G401.6 (cell line): Measurements from ENCODE around the gene SUCNR1.
A peak's percentile ranks its signal among the peaks of the same experiment; 100 is the strongest.
"Not testable (repeated sequence)": the region's sequence is repeated elsewhere in the genome, so short reads cannot be mapped to it uniquely, and the experiment has no call there.

Experiments
- FAIRE-seq: peaks from 2 replicates; lab custom pipeline; 2012; peaks lifted over from hg19 to GRCh38; lab: Jason Lieb, UNC

SUCNR1 gene

DNA sequence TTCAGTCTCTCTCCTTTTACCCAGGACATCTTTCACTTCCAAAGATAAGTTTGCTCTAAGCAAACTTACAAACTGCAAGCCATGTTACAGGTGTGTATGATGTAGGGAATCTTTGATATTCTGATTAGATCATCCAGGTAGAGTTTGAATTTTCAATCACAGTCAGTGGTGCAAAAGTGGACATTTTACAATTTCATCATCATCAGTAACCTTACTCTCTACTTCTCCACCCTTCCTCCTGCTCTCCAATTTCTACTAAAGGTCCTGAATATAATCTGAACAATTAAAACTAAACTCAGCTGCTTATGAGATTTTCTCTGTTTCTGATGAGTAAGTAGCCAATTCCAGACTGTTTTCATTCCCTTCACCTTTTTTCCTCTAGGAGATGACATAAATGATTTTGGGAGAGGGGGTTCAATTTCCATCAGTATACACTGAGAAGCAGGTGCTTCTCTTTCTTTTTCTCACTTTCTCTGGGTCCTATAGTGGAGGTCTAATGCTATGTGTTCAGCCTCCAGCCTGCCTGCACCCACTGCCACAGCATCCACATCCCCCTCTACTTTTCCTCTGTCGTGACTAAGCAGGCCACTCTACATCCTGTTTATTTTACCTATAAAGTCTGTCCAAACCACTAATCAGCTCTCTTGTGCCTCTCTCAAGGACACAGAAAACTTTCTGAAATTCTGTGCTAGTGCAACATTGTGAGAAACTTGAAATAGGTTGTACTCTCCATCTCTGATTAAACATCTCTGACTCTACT lies 27.6 kb downstream of the SUCNR1 start:
- no peak for FAIRE-seq

DNA sequence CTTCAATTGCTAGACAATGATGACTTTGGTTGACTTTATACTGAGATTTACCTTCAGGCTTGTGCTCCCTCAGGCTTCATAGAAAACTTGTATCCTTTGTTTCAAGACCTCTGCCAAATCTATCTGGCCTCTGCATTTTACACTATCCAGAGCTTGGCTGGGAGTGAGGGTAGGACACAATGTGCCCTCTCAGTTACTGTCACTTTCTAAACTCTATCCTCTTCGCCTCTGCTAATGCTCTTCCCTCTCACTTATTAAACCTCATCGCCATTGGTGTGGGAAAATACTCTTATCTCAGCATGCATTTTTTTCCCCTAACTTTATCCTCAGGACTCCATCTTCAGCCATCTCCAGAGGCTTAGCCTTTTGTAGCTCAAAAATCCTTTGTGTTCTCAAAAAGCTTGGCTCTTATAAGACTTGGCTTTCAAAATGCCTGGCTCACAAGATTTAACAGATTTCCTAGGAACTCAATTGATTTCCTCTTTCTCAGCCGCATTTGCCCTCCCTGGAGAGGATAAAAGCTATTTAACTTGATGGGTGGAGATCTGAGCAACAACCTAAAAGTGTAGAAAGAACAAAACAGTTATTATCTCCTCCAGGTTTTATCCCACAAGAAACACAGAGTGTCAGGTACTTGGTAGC lies 28.3 kb downstream of the SUCNR1 start:
- FAIRE-seq, result no peak

DNA sequence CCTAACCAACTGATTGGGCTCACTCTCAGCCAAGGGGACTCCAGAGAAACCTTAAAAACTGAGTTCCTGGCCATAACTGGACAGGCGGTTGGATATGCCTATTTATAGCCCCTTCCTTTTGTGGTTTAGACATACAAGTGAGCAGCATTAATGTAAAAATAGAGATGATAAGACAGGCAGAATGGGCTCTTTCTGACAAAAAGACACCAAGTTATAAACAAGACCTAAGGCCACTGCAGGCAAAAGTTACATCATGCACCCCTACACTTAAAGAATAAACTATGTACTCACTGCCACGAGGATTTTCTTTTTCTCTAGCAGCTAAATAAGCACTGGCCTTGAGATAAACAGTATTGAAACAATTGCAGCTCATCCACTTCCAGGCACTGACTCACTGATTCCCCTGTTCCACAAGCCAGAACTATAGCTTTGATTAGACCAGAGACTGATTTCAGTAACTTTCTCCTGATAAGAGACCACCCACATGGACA lies 30.1 kb downstream of the SUCNR1 start:
- FAIRE-seq, result no peak

DNA sequence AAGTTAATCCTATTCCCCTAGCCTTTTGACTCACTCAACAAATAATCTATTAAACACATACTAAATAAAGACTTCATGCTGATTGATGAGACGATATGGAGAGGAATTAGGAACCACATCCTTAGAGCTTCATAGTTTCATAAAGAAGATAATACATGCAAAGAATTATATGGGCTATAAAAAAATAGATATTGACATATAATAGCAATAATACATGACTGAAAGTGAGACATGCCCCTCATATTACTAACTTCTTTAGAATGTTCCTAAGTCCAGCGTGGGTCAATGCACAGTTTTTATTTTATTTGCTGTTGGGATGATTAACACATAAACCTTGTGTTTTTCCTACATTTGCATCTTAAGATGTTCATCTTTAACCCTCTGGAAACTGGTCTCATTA lies 32.2 kb downstream of the SUCNR1 start:
- FAIRE-seq, result no peak

DNA sequence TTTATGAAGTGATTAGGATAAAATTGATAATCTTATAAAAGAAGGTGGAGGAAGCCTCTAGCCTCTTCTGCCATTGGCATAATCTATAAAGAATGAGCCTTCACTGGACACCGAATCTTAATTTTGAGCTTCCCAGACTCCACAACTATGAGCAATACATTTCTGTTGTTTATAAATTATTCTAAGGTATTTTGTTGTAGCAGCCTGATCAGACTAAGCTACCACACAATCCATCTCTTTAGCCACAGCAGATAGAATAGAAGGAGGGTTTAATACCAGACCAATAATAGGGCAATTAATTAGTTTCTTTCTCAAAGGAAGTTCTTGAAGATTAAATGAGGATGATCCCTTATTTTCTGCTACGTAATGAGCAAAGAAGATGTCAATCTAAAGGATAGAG lies 33.3 kb downstream of the SUCNR1 start:
- FAIRE-seq, result no peak

DNA sequence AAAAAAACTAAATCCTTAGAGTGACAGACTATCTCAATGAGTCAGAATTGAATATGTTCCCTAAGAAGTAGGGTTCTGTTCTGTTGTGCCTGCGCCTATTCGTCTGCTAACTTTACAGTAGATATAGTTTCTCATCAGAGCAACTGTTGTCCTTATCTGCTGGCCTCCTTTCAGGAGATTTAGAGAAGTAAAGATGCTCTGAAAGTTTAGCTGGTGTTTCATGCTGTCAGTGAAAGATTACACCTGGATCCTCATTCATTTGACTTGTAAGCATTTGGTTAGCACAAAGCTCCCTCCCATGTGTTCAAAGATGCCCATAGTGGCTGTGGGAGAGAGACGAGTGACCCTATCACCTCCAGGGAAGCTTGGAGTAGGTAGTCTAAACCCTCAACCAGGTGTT lies 35.0 kb downstream of the SUCNR1 start:
- no peak for FAIRE-seq

DNA sequence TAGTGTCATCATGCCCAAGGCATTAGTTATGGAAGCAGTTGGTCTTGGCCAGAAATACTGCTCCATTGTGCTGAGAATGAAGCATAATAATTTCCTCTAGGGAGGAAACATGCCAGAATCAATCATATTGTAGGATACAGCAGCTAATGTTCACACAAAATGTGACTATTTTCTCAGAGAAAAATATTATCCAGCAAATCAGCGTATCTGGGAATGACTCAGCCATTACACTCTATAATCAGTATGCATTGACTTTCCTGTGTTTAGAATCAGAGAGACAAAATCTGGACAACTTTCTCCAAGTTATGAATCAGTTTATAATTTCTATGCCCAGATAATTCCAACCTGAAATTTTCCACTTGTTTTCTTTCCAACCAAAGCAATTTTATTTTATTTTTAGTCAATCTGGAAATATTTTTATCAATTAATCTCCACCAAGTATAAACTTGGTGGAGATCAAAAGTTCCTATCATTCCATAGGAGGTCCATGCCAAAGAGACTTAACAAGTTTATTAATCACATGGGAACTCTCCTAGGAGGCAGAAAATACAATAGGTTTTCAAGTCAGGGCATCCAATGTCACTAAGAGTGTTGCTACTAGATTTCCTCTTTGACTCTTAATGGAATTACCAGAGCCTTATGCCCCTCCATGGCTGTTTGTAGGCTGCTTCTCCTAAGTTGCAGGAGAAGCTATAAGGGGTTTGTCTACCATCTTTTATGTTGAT lies 36.4 kb downstream of the SUCNR1 start:
- FAIRE-seq, result no peak

DNA sequence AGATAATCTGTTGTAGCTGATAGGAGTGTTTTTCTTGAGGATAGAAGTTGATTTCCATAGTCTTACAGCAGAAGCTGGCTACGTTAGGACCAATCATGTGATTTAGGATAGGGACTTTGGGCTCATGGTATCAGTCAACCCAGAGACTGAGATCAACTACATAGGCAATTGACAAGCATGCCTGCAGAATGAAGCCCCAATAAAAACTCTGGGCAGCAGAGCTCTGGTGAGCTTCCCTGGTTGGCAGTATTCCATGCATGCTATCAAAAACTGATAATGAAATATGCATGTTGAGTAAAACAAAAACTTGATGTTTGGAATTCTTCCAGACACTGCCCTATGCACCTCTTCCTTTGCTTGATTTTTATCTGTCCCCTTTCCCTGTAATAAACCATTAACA lies 38.0 kb downstream of the SUCNR1 start:
- FAIRE-seq, result no peak

DNA sequence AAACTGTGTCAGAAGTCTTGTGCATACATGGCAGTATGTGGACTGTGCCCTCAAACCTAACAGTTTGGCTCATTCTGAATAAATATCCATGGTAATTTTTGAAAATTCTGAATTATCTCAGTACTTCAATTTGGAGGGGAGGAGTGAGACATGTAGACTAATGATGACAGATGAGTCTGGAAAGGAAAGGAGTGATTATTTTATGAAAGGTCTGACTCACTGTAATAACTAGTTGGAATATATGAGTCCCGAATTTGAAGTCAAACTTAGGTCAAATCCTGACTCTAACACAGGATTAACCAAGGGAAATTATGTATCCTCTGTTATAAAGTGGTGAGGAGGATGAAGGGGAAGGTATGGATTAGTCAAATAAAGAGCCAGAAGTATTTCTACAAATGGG lies 38.6 kb downstream of the SUCNR1 start:
- no peak for FAIRE-seq

DNA sequence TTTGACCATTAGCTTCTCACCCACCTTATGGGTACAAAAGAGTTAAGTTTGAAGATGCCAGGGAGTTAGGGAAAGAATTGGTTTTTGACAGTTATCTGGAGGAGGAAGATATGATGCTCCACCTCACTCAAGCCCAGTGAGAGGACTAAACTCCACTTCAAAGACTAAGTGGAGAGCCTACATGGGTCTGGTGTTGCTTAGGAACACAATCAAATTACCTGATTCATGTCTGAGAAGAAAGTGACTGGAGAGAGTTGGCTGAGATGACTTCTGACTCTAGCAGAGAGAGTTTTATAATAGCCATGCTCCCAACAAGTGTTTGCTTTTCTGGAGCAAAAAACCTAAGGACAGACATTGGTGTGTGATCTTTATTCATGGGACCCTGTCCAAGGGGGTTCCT lies 43.3 kb downstream of the SUCNR1 start:
- FAIRE-seq, result no peak

DNA sequence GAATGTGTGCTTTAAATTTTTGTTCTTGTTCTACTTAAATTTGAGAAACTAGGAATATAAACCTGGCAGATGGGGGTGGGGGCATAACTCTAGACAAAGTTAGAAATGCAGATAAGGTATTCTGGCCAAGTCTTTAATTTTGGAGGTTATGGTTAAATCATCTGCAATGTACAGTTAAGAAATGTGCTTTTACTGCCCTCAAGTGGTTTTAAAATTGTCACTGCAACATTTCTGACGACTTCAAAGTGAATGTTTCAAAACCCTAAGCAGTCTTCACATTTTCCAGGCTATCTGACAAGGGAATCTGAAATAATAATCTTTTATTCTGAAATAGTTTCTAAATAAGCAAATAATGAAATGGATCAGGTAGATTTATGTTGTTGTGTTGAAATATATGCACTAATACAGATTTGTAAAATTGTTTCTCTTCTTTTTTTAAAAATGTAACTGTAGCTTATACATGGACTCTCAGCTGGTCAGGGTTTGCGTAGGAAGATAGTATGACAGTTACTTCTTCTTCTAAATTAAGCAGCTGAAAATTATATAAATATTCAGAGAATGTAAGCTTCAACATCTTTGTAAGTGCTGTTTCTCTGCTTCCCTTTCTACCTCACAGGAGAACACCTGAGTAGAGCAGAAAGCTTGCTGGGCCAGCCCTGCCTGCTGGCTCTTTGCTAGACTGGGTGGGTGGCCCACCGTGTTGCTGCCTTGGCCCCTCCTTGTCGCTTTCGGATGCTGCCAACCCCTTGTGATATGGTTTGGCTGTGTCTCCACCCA lies 45.0 kb downstream of the SUCNR1 start:
- peak; percentile 76 for FAIRE-seq

DNA sequence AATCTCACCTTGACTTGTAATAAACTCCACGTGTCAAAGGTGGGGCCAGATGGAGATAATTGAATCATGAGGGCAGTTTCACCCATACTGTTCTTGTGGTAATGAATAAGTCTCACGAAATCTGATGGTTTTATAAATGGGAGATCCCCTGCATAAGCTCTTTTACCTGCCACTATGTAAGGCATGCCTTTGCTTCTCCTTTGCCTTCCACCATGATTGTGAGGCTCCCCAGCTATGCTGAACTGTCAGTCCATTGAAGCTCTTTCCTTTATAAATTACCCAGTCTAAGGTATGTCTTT lies 45.5 kb downstream of the SUCNR1 start:
- FAIRE-seq, result no peak

DNA sequence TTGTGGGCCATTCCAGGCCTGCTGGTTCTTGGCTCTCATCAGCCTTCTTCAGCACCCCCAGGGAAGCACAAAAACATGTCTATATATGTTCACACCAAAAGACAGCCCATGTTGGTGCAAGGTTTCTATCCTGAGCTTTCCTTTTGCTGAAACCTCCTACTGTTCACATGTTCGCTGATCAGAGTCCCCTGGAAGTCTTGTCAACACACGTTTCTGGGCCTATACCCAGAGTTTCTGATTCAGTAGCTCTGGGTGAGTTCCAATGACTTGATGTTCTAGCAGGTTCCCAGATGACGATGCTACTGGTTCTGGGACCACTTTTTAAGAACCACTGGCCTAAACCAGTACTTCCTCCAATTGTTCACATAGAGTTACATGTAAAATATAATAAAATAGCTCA lies 46.0 kb downstream of the SUCNR1 start:
- no peak for FAIRE-seq

DNA sequence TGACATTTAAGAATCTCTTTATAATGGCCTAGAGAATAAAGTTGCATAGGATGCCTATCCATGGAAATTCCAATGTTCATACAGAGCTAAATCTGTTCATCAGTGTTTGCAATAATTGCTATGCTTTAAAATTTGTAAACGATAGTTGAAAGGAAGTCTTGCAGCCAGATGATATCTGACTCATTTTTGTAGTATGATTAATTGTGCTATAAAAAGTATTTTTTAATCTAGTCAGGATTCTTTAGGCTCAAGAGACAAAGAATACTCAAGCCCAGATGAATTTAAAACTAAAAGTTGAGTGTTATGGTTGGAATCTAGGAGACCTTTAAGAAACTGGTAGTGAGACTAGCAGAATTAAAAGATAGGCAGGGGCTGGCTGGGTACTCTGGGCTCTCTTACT lies 50.5 kb downstream of the SUCNR1 start:
- no peak for FAIRE-seq

DNA sequence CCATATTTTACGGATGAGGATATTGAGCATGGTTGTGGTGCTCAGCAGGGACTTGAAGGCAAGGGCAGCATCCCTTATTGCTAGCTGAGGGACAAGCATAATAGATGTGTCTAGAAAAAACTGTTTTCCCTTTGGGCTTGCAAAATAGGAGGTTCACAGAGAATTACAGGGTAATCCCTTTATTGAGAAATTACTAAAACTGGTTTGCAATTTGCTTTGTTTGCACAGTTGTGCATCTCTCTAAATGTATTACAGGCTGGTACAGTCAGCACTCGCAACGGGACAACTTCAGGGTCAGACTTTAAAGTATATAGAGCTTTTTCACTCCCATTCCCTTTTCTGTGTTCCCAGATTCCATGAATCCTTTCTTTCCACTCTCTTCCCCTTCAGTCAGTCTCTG lies 51.3 kb downstream of the SUCNR1 start:
- no peak for FAIRE-seq

DNA sequence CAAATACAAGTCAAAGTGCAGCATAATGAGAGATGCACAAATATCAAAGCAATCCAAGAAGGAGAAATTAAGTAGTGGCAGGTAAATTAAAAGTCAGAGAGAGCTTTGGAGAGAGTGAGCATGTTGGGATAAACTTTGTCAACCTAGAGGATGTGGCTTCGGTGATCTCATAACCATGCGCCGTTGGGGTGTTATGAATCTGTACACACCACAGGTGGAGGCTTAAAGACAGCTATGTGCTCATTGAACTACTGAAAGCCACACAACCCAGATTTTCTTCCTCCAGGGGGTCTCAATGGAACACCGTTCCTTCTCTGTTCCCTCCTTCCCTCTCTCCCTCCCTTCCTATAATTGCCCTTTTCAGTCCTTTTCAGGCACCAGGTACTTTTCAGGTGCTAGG lies 52.0 kb downstream of the SUCNR1 start:
- FAIRE-seq, result no peak

DNA sequence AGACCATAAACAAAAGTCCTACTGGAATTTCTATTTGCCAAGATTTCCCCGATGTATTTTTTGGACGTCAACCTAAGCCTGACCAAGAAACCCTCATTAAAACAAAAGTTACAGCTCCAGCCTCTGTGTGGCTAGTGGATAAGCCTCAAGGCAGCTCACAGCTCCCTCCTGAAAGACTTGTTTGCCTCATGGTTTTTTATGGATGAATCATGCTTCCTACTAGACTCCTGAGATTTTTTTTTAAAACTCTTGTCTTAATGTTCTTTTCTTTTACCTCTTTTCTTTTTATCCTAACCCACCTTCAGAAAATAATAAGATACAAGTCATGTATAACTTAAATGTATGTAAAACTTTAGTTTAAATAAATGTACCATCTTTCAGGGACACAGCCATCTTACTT lies 52.4 kb downstream of the SUCNR1 start:
- no peak for FAIRE-seq

DNA sequence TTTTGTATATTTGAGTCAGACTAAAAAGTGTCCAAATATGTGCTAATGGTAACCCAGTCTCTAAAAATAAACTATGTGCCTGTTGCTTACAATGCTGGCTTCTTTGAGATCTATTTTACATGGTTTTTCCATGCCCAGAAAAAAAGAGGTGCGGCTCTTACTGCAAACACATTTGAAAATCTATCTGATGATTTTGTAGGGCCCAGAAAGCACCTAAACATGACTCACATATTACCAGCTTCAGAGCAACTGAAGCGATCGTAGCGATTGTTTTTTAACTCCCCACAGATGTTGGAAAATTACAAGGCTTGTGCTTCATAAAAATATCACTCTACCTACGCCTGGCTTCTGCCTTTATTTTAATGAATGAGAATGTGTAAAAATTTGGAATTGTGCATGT lies 53.5 kb downstream of the SUCNR1 start:
- no peak for FAIRE-seq

DNA sequence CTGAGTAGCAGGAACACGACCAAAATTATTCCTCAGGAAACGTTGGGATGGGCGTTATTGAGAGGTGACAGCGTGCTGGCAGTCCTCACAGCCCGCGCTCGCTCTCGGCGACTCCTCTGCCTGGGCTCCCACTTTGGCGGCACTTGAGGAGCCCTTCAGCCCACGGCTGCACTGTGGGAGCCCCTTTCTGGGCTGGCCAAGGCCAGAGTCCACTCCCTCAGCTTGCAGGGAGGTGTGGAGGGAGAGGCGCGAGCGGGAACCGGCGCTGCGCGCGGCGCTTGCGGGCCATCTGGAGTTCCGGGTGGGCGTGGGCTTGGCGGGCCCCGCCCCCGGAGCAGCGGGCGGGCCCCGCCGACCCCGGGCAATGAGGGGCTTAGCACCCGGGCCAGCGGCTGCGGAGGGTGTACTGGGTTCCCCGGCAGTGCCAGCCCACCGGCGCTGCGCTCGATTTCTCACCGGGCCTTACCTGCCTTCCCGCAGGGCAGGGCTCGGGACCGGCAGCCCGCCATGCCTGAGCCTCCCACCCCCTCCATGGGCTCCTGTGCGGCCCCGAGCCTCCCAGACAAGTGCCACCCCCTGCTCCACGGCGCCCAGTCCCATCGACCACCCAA lies 54.6 kb downstream of the SUCNR1 start:
- not testable (repeated sequence) for FAIRE-seq

DNA sequence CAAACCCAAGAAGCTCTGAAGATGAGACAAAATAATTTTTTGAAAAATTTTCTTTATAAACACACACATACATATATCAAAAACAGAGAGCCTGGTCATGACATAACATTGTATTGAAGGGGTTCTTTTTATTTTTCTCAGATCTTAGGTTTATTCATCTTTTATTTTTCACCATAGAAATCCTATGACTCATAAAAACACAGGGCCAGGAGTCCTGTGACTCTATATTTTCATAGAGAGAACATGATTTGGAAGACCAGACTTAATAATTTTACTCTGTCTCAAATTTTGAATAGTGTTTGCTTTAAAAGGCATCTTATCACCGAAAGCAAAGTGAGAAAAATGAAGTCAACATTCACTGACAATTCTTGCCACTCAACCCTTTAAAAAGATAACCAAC lies 57.7 kb downstream of the SUCNR1 start:
- FAIRE-seq, result no peak

DNA sequence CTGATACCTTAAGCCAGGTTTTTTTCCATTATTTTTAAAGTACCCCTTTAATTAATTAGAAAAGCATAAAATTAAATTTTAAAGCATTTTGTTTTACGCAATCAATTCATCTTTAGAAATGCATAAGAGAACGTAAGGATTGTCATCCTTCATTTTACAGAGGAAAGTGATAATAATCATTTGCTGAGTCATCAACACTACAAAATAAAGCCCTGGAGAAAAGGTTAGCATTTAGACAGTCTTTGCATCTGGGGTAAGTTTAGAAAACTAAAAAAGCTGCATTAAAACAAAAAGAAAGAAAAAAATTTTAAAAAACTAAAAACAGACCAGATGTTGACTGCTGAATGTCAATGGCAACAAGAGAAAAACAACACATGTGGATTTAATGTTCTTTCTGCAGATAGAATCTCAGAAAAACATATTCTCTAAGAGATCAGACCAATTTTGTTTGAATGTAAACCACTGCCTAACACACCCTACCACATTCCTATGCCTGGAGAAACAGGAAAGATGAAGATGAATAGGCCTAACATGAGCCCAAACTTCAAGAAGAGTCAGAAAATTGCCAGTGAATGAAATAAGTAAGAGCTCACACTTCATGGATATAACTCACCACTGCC lies 59.9 kb downstream of the SUCNR1 start:
- no peak for FAIRE-seq
